K562 (cell line): ENCODE results near the gene RBBP4. TPM values are rescaled to one million over a fixed set of nuclear protein-coding genes. Genes with fewer than 3 reads are reported as not detected.
A peak's percentile ranks its signal among the peaks of the same experiment; 100 is the strongest.

Source experiments
- ATAC-seq: fragments of 200-7000 bp; cut with Tn5 transposase; 3 replicates; pipeline ENCODE4 v1.9.1; 2020; ENCODE audit warnings: moderate library complexity
- BruUV-seq: library from RNA; stranded (reverse); fragments of 400-500 nt; replicated peaks from 2 replicates; lab custom pipeline; 2021; lab: Mats Ljungman, UMichigan
- CTCF ChIA-PET: fragments of 300-600 bp; formaldehyde crosslinking; extraction: SDS; loops from one replicate; lab custom pipeline; 2021; ENCODE audit warnings: low intra/inter-chr PET ratio; lab: Yijun Ruan, JAX
- POLR2A ChIA-PET: fragments of 300-600, 350-650 bp; sonication (Branson Sonifier 250); formaldehyde crosslinking; extraction: SDS; loops from one replicate; lab custom pipeline; 2021; ENCODE audit warnings: antibody characterized with exemption, inconsistent platforms; lab: Yijun Ruan, JAX
- DNase-seq, 4 experiments: peaks; one replicate each; pipeline versions ENCODE4 v3.0.0 to v3.0.0-alpha.2; 2011 to 2018; ENCODE audit warnings: low spot score in 3 of 4, mixed read lengths in 3 of 4; ENCODE audit errors: extremely low read depth in 1 of 4
- FAIRE-seq: peaks from 2 replicates; lab custom pipeline; 2011; peaks lifted over from hg19 to GRCh38; lab: Jason Lieb, UNC
- H2AFZ ChIP-seq: 2 replicates; pipeline ENCODE4 v1.6.0; 2011; ENCODE audit warnings: low read depth, low read length, control low read depth, inconsistent platforms
- H3K27ac ChIP-seq: fragments of 200-600 bp; 3 replicates; pipeline ENCODE4 v1.8.0; 2011; ENCODE audit warnings: low read depth, mild to moderate bottlenecking, control low read depth, inconsistent platforms, low read length, moderate library complexity, mixed read lengths; ENCODE audit errors: extremely low read depth
- H3K27me3 ChIP-seq, 2 experiments: fragments of 300-600 bp in 1 of 2; 2 replicates in 1 of 2; 3 replicates in 1 of 2; pipeline versions ENCODE4 v1.6.0 to v1.8.0; 2011; ENCODE audit warnings: inconsistent platforms in 2 of 2, low read length in 2 of 2, mild to moderate bottlenecking in 1 of 2, mixed read lengths in 1 of 2, moderate library complexity in 1 of 2; ENCODE audit not compliant: control insufficient read depth in 2 of 2, insufficient read depth in 2 of 2
- H3K36me3 ChIP-seq: fragments of 300-600 bp; 3 replicates; pipeline ENCODE4 v1.8.0; 2011; ENCODE audit warnings: mild to moderate bottlenecking, low read length, inconsistent platforms; ENCODE audit not compliant: control insufficient read depth, insufficient read depth
- H3K4me1 ChIP-seq, 2 experiments: fragments of 200-600 bp in 1 of 2; replicated peaks in 1 of 2; 2 replicates in 1 of 2; 3 replicates in 1 of 2; pipeline versions ENCODE4 v1.5.1 to v1.8.0; 2011; ENCODE audit warnings: inconsistent platforms in 2 of 2, low read length in 2 of 2, mild to moderate bottlenecking in 1 of 2, mixed read lengths in 1 of 2, moderate library complexity in 1 of 2; ENCODE audit not compliant: control insufficient read depth in 2 of 2, insufficient read depth in 2 of 2
- H3K4me2 ChIP-seq: 2 replicates; pipeline ENCODE4 v1.6.1; 2011; ENCODE audit warnings: low read length, control low read depth, inconsistent platforms, mixed read lengths; ENCODE audit not compliant: insufficient read depth
- H3K4me3 ChIP-seq: fragments of 200-600 bp; sonication (generic), shearing (Covaris generic); 2 replicates; pipeline ENCODE4 v1.5.1; 2016; ENCODE audit warnings: control low read depth, inconsistent platforms
- H3K79me2 ChIP-seq: fragments of 200-600 bp; 3 replicates; pipeline ENCODE4 v1.8.0; 2011; ENCODE audit warnings: low read length, inconsistent platforms; ENCODE audit not compliant: control insufficient read depth, insufficient read depth
- H3K9ac ChIP-seq, 2 experiments: 2 replicates each; pipeline versions ENCODE4 v1.6.0 to v1.6.1; 2011; ENCODE audit warnings: low read depth in 2 of 2, low read length in 2 of 2, control low read depth in 1 of 2, inconsistent platforms in 1 of 2, mild to moderate bottlenecking in 1 of 2, mixed read lengths in 1 of 2; ENCODE audit not compliant: insufficient read depth in 1 of 2
- H3K9me1 ChIP-seq: one replicate; pipeline ENCODE4 v1.6.0; 2011; ENCODE audit warnings: inconsistent platforms, mild to moderate bottlenecking, low read length, moderate library complexity; ENCODE audit not compliant: control insufficient read depth, insufficient read depth
- H3K9me3 ChIP-seq: replicated peaks from 2 replicates; pipeline ENCODE4 v1.5.1; 2011; ENCODE audit warnings: low read depth, low read length, inconsistent platforms; ENCODE audit not compliant: control insufficient read depth, insufficient read depth
- H4K20me1 ChIP-seq: replicated peaks from 2 replicates; pipeline ENCODE4 v1.6.1; 2011; ENCODE audit warnings: low read length, inconsistent platforms, mixed read lengths; ENCODE audit not compliant: control insufficient read depth, insufficient read depth
- CBX1 ChIP-seq: sonication (generic); IDR thresholded peaks from 2 replicates; pipeline ENCODE4 v1.6.1; 2016; ENCODE audit warnings: antibody characterized with exemption, low read depth, mild to moderate bottlenecking
- ELF2 ChIP-seq: fragments of 250-450 bp; sonication (Bioruptor Pico); IDR thresholded peaks from 2 replicates; pipeline ENCODE4 v1.5.0; 2021; ENCODE audit warnings: mild to moderate bottlenecking
- POLR2A ChIP-seq: fragments of 450-650 bp; conservative IDR thresholded peaks from 2 replicates; pipeline ENCODE4 v1.6.1; 2016
- POLR2AphosphoS5 ChIP-seq: IDR thresholded peaks from 2 replicates; pipeline ENCODE4 v1.6.1; 2011; ENCODE audit warnings: mild to moderate bottlenecking, low read depth, low read length, moderate library complexity; ENCODE audit not compliant: control insufficient read depth, insufficient read depth
- SMARCE1 ChIP-seq: fragments of 450-650 bp; IDR thresholded peaks from 2 replicates; pipeline ENCODE4 v1.7.1; 2016; ENCODE audit warnings: mild to moderate bottlenecking
- ZNF143 ChIP-seq: sonication (generic); formaldehyde crosslinking; IDR thresholded peaks from 2 replicates; pipeline ENCODE4 v1.9.0; 2022; ENCODE audit warnings: mild to moderate bottlenecking, missing genetic modification reagents
- ZSCAN32 ChIP-seq: fragments of 450-650 bp; formaldehyde crosslinking; IDR thresholded peaks from 2 replicates; pipeline ENCODE4 v1.4.0; 2020; ENCODE audit warnings: mild to moderate bottlenecking, moderate library complexity
- WGBS: fragments of 100-300 bp; shearing (Covaris generic); methylation state at CpG from one replicate; pipeline ENCODE4 v1.1.6; 2016; ENCODE audit warnings: low coverage, mixed read lengths; ENCODE audit not compliant: insufficient coverage; ENCODE audit errors: missing lambda C conversion rate; 5-methylcytosine and 5-hydroxymethylcytosine counted together
- in situ Hi-C: fragments of 300-500 bp; cut with MboI; formaldehyde crosslinking; loops from 4 replicates; pipeline ENCODE4 v1.15.0; 2018; ENCODE audit warnings: inconsistent platforms, mixed read lengths
- intact Hi-C: fragments of 100-400 bp; cut with micrococcal nuclease; formaldehyde crosslinking; loops from 2 replicates; pipeline ENCODE4 v1.14.2; 2022
- polyA plus RNA-seq, 8 experiments: library from polyadenylated mRNA; depleted of rRNA in 4 of 8; stranded (reverse) in 5 of 8; unstranded in 3 of 8; fragments of >200 nt; fragmentation: Nextera tagmentation in 2 of 8; fragmentation: Illumina TruSeq in 1 of 8; extraction: Ambion mirVana in 2 of 8; extraction: Trizol in 1 of 8; gene quantifications; 2 replicates each; pipeline versions ENCODE4 v1.2.1 to v1.2.3, GENCODE V29; 2011 to 2014; ENCODE audit warnings: inconsistent platforms in 1 of 8, missing spikeins in 1 of 8
- total RNA-seq, 7 experiments: library from RNA; depleted of rRNA in 6 of 7; stranded (reverse); fragments of >200 nt in 6 of 7; fragmentation: Illumina TruSeq in 2 of 7; extraction: Trizol in 2 of 7; gene quantifications; 2 replicates each; pipeline versions ENCODE4 v1.2.1 to v1.2.3, GENCODE V29; 2011 to 2021; ENCODE audit warnings: low replicate concordance in 1 of 7

The RBBP4 gene
- total and polyA plus RNA-seq, 9 of the 15 experiments (the other 6 are each of a cell fraction or from before 2014, with no cell fraction given): 185 to 409 (median 259) TPM

GRCh38 chr1:32684167-32684811, 33.3 kb downstream of the RBBP4 start:
- no peaks in the 10 kb centered on the region for H3K79me2 ChIP-seq
- no peaks in the 10 kb centered on the region for H3K27me3 ChIP-seq
- no peak overlapping the region for H3K9ac ChIP-seq
- no peak for TF ChIP-seq SMARCE1
- peak; percentile 6; the same call in 1 of the 2 replicates for TF ChIP-seq POLR2AphosphoS5
- 0 out of 2 replicates have a peak, but pooled peaks have one; percentile 15 for TF ChIP-seq ELF2 (CRISPR knock-in tag)
- FAIRE-seq: no peak
- POLR2A ChIA-PET: interaction anchor here (0.9 to 2.1 kb wide), 3 partner anchors 10 to 17 kb away, joined by 3 to 9 read pairs (median 4); no protein-coding TSS in a partner anchor
- H3K4me3 ChIP-seq: no peak overlapping the region
- no peaks in the 10 kb centered on the region for H3K9me1 ChIP-seq
- ATAC-seq: no peak
- no peaks in the 10 kb centered on the region for H3K4me1 ChIP-seq
- H3K4me2 ChIP-seq: no peak overlapping the region
- CTCF ChIA-PET: no interaction called here
- 0 out of 2 replicates have a peak, but pooled peaks cover 3% of the 10 kb centered on the region for H4K20me1 ChIP-seq
- WGBS: 91% methylated on average over 2 of the region's 2 CpGs
- DNase-seq: no peak
- no peak overlapping the region for H3K27ac ChIP-seq
- in situ Hi-C loops (no loop called here), intact Hi-C loops (no loop called here)
- no TSS peak for BruUV-seq
- no peaks in the 10 kb centered on the region for H3K9me3 ChIP-seq
- no peak overlapping the region for H2AFZ ChIP-seq
- H3K36me3 ChIP-seq: peaks cover 69% of the 10 kb centered on the region

- H3K9ac ChIP-seq: no peak overlapping the region
- no peak overlapping the region for H3K4me3 ChIP-seq
- TF ChIP-seq ZNF143 (CRISPR knock-in tag) (no peak), CBX1 (no peak), ZSCAN32 (CRISPR knock-in tag) (no peak), POLR2A (peak; percentile 31)
- in situ Hi-C loops: no loop called here
- no peak overlapping the region for H2AFZ ChIP-seq
- H3K9me1 ChIP-seq: no peaks in the 10 kb centered on the region
- BruUV-seq: TSS peak; percentile 4
- DNase-seq (no peak), FAIRE-seq (no peak), ATAC-seq (peak; percentile 18)
- intact Hi-C loops: no loop called here
- POLR2A ChIA-PET: interaction anchor here (1.2 to 1.5 kb wide), 2 partner anchors 16 to 45 kb away, joined by 3 read pairs; no protein-coding TSS in a partner anchor
- H3K27ac ChIP-seq: no peak overlapping the region
- no peaks in the 10 kb centered on the region for H3K4me1 ChIP-seq
- CTCF ChIA-PET: no interaction called here
- H4K20me1 ChIP-seq: 0 out of 2 replicates have a peak, but pooled peaks cover 3% of the 10 kb centered on the region
- no peaks in the 10 kb centered on the region for H3K27me3 ChIP-seq
- peaks cover 57% of the 10 kb centered on the region for H3K36me3 ChIP-seq
- no peaks in the 10 kb centered on the region for H3K9me3 ChIP-seq
- no peaks in the 10 kb centered on the region for H3K79me2 ChIP-seq
- no peak overlapping the region for H3K4me2 ChIP-seq
- 52% methylated on average over 2 of the region's 2 CpGs for WGBS
Measured at GRCh38 chr1:32685498-32685897, 34.5 kb downstream of the RBBP4 start.
